Suppressor macrophage treated with lipopolysaccharide for 4 hours (primary cell): ENCODE data around the gene PTPRT.

Experiments used
- DNase-seq: peaks from one replicate; pipeline ENCODE4 v3.0.0-alpha.2; 2020

PTPRT gene

GRCh38 chr20:42697962-42698361, 491.7 kb downstream of the PTPRT start:
- no peak for DNase-seq

DNA sequence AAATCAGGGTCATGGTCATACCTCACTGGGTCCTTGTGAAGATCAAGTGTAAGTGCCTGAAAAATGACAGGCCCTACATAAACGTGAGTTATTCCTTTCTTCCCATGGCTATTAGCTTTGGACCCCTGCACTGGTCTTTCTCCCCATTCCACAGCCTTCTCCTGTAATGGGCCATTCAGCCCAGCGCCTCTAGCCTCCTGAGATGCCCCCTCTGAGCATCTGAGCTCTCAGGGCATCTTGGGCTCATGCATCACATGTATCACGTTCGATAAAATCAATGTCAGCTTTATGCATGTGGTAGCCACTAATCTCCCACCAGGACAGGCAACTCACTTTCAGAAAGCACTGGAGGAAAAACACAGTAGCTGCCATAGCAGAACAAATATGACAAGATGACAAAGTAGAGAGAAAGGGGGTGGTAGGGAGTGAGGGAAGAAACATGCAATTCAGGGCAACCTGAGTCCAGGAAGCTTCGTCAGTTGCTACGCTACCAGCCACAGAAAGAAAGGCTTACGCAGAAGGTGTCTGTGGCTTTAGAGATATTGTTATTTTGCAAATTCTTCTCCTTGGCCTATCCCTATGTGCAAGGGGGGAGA, 498.8 kb downstream of the PTPRT start:
- DNase-seq: no peak

- DNase-seq: no peak
Observed at GRCh38 chr20:42688576-42688975, 501.1 kb downstream of the PTPRT start.

DNA sequence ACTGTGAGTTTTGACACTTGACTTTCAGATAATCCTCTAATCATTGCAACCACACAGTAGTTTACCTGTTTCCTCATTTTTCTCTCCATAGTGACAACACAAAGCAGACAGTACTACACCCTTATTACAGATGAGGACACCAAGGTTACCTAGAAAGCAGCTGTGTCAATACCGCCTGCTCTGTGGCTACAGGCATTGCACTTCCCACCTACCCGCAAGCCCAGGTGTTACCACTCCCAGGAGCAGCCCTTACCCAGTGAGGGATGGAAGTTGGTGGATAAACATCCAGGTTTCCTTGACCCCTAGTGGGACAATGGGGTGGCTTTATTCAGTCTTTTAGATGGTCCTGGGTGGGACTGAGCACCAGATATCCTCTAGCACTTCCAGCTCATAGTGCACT, 503.6 kb downstream of the PTPRT start:
- DNase-seq: no peak

GRCh38 chr20:42678895-42679294, 510.8 kb downstream of the PTPRT start:
- no peak for DNase-seq

DNA sequence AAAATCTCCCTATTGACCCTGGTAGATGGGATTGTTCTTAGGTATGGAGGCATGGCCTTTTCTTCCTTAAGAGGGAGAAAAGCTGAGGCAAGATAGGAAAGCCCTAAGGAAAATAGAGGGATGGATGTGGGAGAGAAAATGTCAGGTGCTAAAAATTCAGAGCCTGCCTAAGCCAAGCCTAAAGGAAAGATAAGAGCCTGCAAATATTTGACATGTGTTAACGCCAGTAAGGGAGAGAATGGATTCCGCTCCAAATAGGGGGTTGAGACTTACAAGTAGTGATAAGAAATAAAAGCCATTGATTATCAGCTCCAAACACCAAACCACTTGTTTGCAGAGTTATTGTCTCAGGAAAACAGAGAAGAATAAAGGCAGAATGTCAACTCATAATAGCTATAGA, 533.6 kb downstream of the PTPRT start:
- no peak for DNase-seq

GRCh38 chr20:42652266-42652665, 537.4 kb downstream of the PTPRT start:
- DNase-seq: no peak

GRCh38 chr20:42650191-42650746, 539.4 kb downstream of the PTPRT start:
- no peak for DNase-seq

GRCh38 chr20:42649748-42650147, 540.0 kb downstream of the PTPRT start:
- DNase-seq: no peak

- DNase-seq: no peak
Observed at GRCh38 chr20:42646250-42646649, 543.5 kb downstream of the PTPRT start.

GRCh38 chr20:42641886-42642285, 547.8 kb downstream of the PTPRT start:
- DNase-seq: no peak

- DNase-seq: no peak
Observed at GRCh38 chr20:42639140-42639539, 550.6 kb downstream of the PTPRT start.

GRCh38 chr20:42635699-42636411, 553.9 kb downstream of the PTPRT start:
- DNase-seq: no peak

DNA sequence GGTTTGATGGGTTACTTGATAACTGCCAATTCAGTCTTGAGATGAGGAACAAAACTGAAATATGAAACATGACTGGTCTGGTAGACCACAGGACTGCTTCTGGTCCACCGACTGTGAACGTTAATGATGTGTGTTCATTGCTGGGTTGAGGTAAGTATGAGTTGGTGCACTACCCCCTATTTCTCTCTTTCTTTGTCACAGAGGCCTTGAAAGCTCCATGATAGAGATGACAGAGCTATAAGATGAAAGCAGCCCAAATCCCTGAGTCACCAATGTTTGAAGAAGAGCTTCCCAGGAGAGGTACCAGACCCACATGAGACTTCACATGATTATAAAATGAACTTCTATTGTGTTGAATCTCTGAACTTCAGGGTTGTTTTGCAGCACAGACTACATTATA, 555.5 kb downstream of the PTPRT start:
- DNase-seq: no peak

GRCh38 chr20:42628683-42629082, 561.0 kb downstream of the PTPRT start:
- DNase-seq: no peak

- DNase-seq: no peak
Observed at GRCh38 chr20:42613076-42613475, 576.6 kb downstream of the PTPRT start.

- no peak for DNase-seq
Observed at GRCh38 chr20:42611889-42612837, 577.5 kb downstream of the PTPRT start.

GRCh38 chr20:42611423-42611822, 578.3 kb downstream of the PTPRT start:
- DNase-seq: no peak

DNA sequence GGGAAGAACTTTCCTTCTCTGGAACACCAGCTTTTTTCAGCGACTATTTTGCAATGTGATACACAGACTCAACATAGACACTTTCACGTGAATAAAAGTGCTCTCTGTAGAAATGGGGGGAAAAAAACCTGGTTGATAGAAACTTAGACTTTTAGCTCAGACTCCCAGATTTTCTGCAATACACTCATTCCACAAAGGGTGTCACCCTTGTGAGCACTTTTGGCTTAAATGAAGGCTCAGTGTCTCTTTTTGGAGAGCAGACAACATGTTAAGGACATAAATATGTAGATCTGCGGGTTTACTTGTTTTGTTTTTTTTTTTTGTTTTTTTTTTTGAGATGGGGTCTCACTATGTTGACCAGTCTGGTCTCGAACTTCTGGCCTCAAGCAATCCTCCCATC, 579.6 kb downstream of the PTPRT start:
- DNase-seq: no peak

- DNase-seq: no peak
Observed at GRCh38 chr20:42609618-42610017, 580.1 kb downstream of the PTPRT start.

GRCh38 chr20:42604998-42605956, 584.4 kb downstream of the PTPRT start:
- DNase-seq: no peak

GRCh38 chr20:42603655-42604054, 586.1 kb downstream of the PTPRT start:
- no peak for DNase-seq
